SK-N-SH (cell line): ENCODE measurements around the gene FRY. TPM values are rescaled to one million over a fixed set of nuclear protein-coding genes. Genes with fewer than 3 reads are reported as not detected.

Experiments
- CTCF ChIA-PET: fragments of 300-600, 350-600 bp; formaldehyde crosslinking; extraction: SDS; loops from one replicate; lab custom pipeline; 2021; lab: Yijun Ruan, JAX
- POLR2A ChIA-PET: fragments of 350-600 bp; sonication (Branson Sonifier 250); formaldehyde crosslinking; extraction: SDS; loops from one replicate; lab custom pipeline; 2020; ENCODE audit warnings: antibody characterized with exemption, inconsistent platforms; lab: Yijun Ruan, JAX
- DNase-seq: peaks from one replicate; pipeline ENCODE4 v3.0.0; 2012
- H2AFZ ChIP-seq: fragments of 200-600 bp; sonication (generic); 2 replicates; pipeline ENCODE4 v1.8.1; 2016; ENCODE audit warnings: antibody characterized with exemption, mild to moderate bottlenecking, low read depth
- H3F3A ChIP-seq: fragments of 200-600 bp; sonication (generic); replicated peaks from 2 replicates; pipeline ENCODE3; 2016; ENCODE audit warnings: antibody characterized with exemption, mild to moderate bottlenecking; ENCODE audit not compliant: insufficient read depth
- H3K27ac ChIP-seq, 2 experiments: fragments of 200-500 bp in 1 of 2; fragments of 200-600 bp in 1 of 2; sonication (Bioruptor generic) in 1 of 2; sonication (generic), shearing (Covaris generic) in 1 of 2; 2 replicates each; pipeline versions ENCODE4 v1.5.1 to v1.6.1; 2014 to 2016; ENCODE audit warnings: low read depth in 2 of 2, inconsistent platforms in 1 of 2, low read length in 1 of 2, mild to moderate bottlenecking in 1 of 2, mixed read lengths in 1 of 2
- H3K27me3 ChIP-seq: fragments of 200-600 bp; sonication (generic), shearing (Covaris generic); 2 replicates; pipeline ENCODE4 v1.6.1; 2016; ENCODE audit warnings: mixed run types; ENCODE audit not compliant: insufficient read depth
- H3K36me3 ChIP-seq, 2 experiments: fragments of 200-500 bp in 1 of 2; fragments of 200-600 bp in 1 of 2; sonication (Bioruptor generic) in 1 of 2; sonication (generic) in 1 of 2; replicated peaks in 1 of 2; 2 replicates each; pipeline versions ENCODE3 to v1.5.1; 2014 to 2016; ENCODE audit warnings: low read length in 1 of 2, mild to moderate bottlenecking in 1 of 2; ENCODE audit not compliant: insufficient read depth in 2 of 2, control insufficient read depth in 1 of 2
- H3K4me1 ChIP-seq, 2 experiments: fragments of 200-500 bp in 1 of 2; fragments of 200-600 bp in 1 of 2; sonication (Bioruptor generic) in 1 of 2; sonication (generic), shearing (Covaris generic) in 1 of 2; 2 replicates each; pipeline versions ENCODE4 v1.5.1 to v1.6.1; 2014 to 2016; ENCODE audit warnings: low read depth in 1 of 2, low read length in 1 of 2, mixed run types in 1 of 2; ENCODE audit not compliant: insufficient read depth in 2 of 2, control insufficient read depth in 1 of 2
- H3K4me2 ChIP-seq: fragments of 200-600 bp; sonication (generic), shearing (Covaris generic); 2 replicates; pipeline ENCODE4 v1.6.1; 2017; ENCODE audit warnings: mixed run types
- H3K4me3 ChIP-seq, 2 experiments: fragments of 200-500 bp in 1 of 2; fragments of 200-600 bp in 1 of 2; sonication (Bioruptor generic) in 1 of 2; sonication (generic), shearing (Covaris generic) in 1 of 2; 2 replicates each; pipeline versions ENCODE4 v1.5.1 to v1.8.1; 2014 to 2016; ENCODE audit warnings: low read depth in 2 of 2, inconsistent platforms in 1 of 2, low read length in 1 of 2, mild to moderate bottlenecking in 1 of 2, mixed read lengths in 1 of 2, moderate library complexity in 1 of 2
- H3K79me2 ChIP-seq: fragments of 200-600 bp; sonication (generic); 2 replicates; pipeline ENCODE4 v1.8.1; 2017; ENCODE audit warnings: mild to moderate bottlenecking; ENCODE audit not compliant: insufficient read depth
- H3K9ac ChIP-seq: fragments of 200-600 bp; sonication (generic); 2 replicates; pipeline ENCODE4 v1.6.1; 2017; ENCODE audit warnings: mixed run types
- H3K9me2 ChIP-seq: fragments of 200-600 bp; sonication (generic); 2 replicates; pipeline ENCODE4 v1.6.1; 2017; ENCODE audit warnings: mixed run types
- H3K9me3 ChIP-seq: fragments of 200-600 bp; sonication (generic); 2 replicates; pipeline ENCODE4 v1.6.1; 2017; ENCODE audit warnings: mixed run types, mild to moderate bottlenecking, moderate library complexity
- H4K20me1 ChIP-seq: fragments of 200-600 bp; sonication (generic); 2 replicates; pipeline ENCODE4 v1.6.1; 2017; ENCODE audit warnings: mild to moderate bottlenecking, mixed run types; ENCODE audit not compliant: insufficient read depth
- CTCF ChIP-seq: fragments of 200-600 bp; sonication (generic); IDR thresholded peaks from 2 replicates; pipeline ENCODE4 v1.6.1; 2017; ENCODE audit warnings: antibody characterized with exemption, mild to moderate bottlenecking, moderate library complexity
- ELF1 ChIP-seq: IDR thresholded peaks from 2 replicates; pipeline ENCODE4 v1.4.0; 2012
- FOXJ3 ChIP-seq: sonication (generic); formaldehyde crosslinking; IDR thresholded peaks from 2 replicates; pipeline ENCODE4 v1.5.1; 2020; ENCODE audit warnings: mild to moderate bottlenecking, missing genetic modification reagents
- GABPA ChIP-seq: IDR thresholded peaks from 2 replicates; pipeline ENCODE4 v1.4.0; 2012; ENCODE audit warnings: low read depth, mild to moderate bottlenecking
- GATA2 ChIP-seq: sonication (generic); formaldehyde crosslinking; IDR thresholded peaks from 2 replicates; pipeline ENCODE4 v1.5.0; 2020; ENCODE audit warnings: mild to moderate bottlenecking, missing genetic modification reagents
- MXI1 ChIP-seq: IDR thresholded peaks from 2 replicates; pipeline ENCODE4 v1.6.1; 2012; ENCODE audit warnings: mild to moderate bottlenecking, low read depth, low read length, improper control_type of control experiment
- PBX3 ChIP-seq: IDR thresholded peaks from 2 replicates; pipeline ENCODE4; 2012
- RXRA ChIP-seq: IDR thresholded peaks from 2 replicates; pipeline ENCODE4 v1.4.0; 2012; ENCODE audit warnings: low read depth, mild to moderate bottlenecking, borderline replicate concordance
- TAF1 ChIP-seq: IDR thresholded peaks from 2 replicates; pipeline ENCODE4 v1.6.1; 2012; ENCODE audit warnings: low read depth, mild to moderate bottlenecking, low read length, moderate library complexity, borderline replicate concordance
- TCF12 ChIP-seq: IDR thresholded peaks from 2 replicates; pipeline ENCODE4 v1.4.0; 2012
- TEAD4 ChIP-seq: IDR thresholded peaks from 2 replicates; pipeline ENCODE4 v1.4.0; 2012; ENCODE audit warnings: mild to moderate bottlenecking, borderline replicate concordance; ENCODE audit not compliant: insufficient read depth
- USF1 ChIP-seq: IDR thresholded peaks from 2 replicates; pipeline ENCODE4 v1.4.0; 2012; ENCODE audit warnings: low read depth, borderline replicate concordance
- ZBTB33 ChIP-seq: IDR thresholded peaks from 2 replicates; pipeline ENCODE4 v1.4.0; 2012; ENCODE audit warnings: low read depth, borderline replicate concordance
- WGBS: methylation state at CpG from one replicate; pipeline ENCODE4 v1.1.6; 2017; ENCODE audit warnings: low lambda C conversion rate; 5-methylcytosine and 5-hydroxymethylcytosine counted together
- polyA plus RNA-seq, 3 experiments: library from polyadenylated mRNA; depleted of rRNA; stranded (reverse); fragments of >200 nt; gene quantifications; 2 replicates each; pipeline ENCODE4 v1.2.3, GENCODE V29; 2012

FRY gene
- polyA plus RNA-seq, 1 of the 3 experiments (the other 2 are of a cell fraction), result 1.4 TPM

- peak overlapping the region in 1 of 2 experiments; percentile 6; a peak in 1 of 4 replicates for H3K27ac ChIP-seq
- H3K4me2 ChIP-seq, result no peak overlapping the region
- WGBS, result 44% methylated on average over 5 of the region's 5 CpGs
- no peak for TF ChIP-seq FOXJ3
- no peak for TF ChIP-seq ZBTB33
- no peak for TF ChIP-seq PBX3
- H3K4me3 ChIP-seq, result no peak overlapping the region
- peaks cover 4% of the 10 kb centered on the region for H3F3A ChIP-seq
- peaks cover 0 to 19% of the 10 kb centered on the region in 2 experiments; a peak in 2 of 4 replicates for H3K4me1 ChIP-seq
- CTCF ChIA-PET, result interaction anchor here (0.9 to 2.7 kb wide), 2 partner anchors 14 to 77 kb away, joined by 3 to 11 read pairs; no protein-coding TSS in a partner anchor
- no peaks in the 10 kb centered on the region for H3K9me3 ChIP-seq
- no peaks in the 10 kb centered on the region for H4K20me1 ChIP-seq
- DNase-seq, result peak; percentile 30
- H3K27me3 ChIP-seq, result no peaks in the 10 kb centered on the region
- no peaks in the 10 kb centered on the region for H3K9me2 ChIP-seq
- H3K79me2 ChIP-seq, result no peaks in the 10 kb centered on the region
- POLR2A ChIA-PET, result no interaction called here
- no peak overlapping the region for H2AFZ ChIP-seq
- H3K36me3 ChIP-seq, result no peaks in the 10 kb centered on the region
- no peak overlapping the region for H3K9ac ChIP-seq
Measured at GRCh38 chr13:31986676-31987470, 44.7 kb upstream of the FRY start.

GRCh38 chr13:31987535-31988170 is 43.9 kb upstream of the FRY start:
- H3K27ac ChIP-seq, result no peak overlapping the region
- no peak for DNase-seq
- ChIA-PET POLR2A (no interaction called here), CTCF (interaction anchor here (2.7 kb wide), 1 partner anchor 78 kb away, joined by 11 read pairs; no protein-coding TSS in a partner anchor)
- no peaks in the 10 kb centered on the region for H3F3A ChIP-seq
- no peak overlapping the region for H2AFZ ChIP-seq
- peaks cover 0 to 11% of the 10 kb centered on the region in 2 experiments; a peak in 2 of 4 replicates for H3K4me1 ChIP-seq
- H3K9me2 ChIP-seq, result no peaks in the 10 kb centered on the region
- H3K4me2 ChIP-seq, result no peak overlapping the region
- H3K36me3 ChIP-seq, result no peaks in the 10 kb centered on the region
- H3K4me3 ChIP-seq, result no peak overlapping the region
- H4K20me1 ChIP-seq, result no peaks in the 10 kb centered on the region
- H3K27me3 ChIP-seq, result no peaks in the 10 kb centered on the region
- no peaks in the 10 kb centered on the region for H3K9me3 ChIP-seq
- no peaks in the 10 kb centered on the region for H3K79me2 ChIP-seq
- 44% methylated on average over 2 of the region's 2 CpGs for WGBS
- H3K9ac ChIP-seq, result no peak overlapping the region
- TF ChIP-seq USF1 (no peak), FOXJ3 (no peak), ELF1 (no peak), RXRA (no peak), GATA2 (CRISPR knock-in tag) (no peak), TCF12 (no peak), TAF1 (no peak), ZBTB33 (no peak), TEAD4 (no peak), MXI1 (no peak), GABPA (no peak), CTCF (no peak)
